Aorta (tissue), 5 donors: ENCODE results near the gene PLEKHA6. TPM values are rescaled to one million over a fixed set of nuclear protein-coding genes. Genes with fewer than 3 reads are reported as not detected.

Experiments used
- ATAC-seq: fragments of 200-7000 bp; cut with Tn5 transposase; one replicate; pipeline ENCODE4 v1.9.1; 2022; ENCODE audit warnings: moderate library complexity; ENCODE audit not compliant: low FRiP score
- DNase-seq, 2 donors: peaks; one replicate each; pipeline ENCODE4 v3.0.0-alpha.2; 2020
- H3K27ac ChIP-seq, 2 donors: one replicate each; pipeline ENCODE4 v1.5.1; 2013; ENCODE audit warnings: low read length in 2 of 2, mild to moderate bottlenecking in 2 of 2, moderate library complexity in 2 of 2, control low read depth in 1 of 2, inconsistent platforms in 1 of 2, low read depth in 1 of 2
- H3K27me3 ChIP-seq, 2 donors: one replicate each; pipeline ENCODE4 v1.6.1; 2013; ENCODE audit warnings: control low read depth in 1 of 2, low read length in 1 of 2, mild to moderate bottlenecking in 1 of 2, moderate library complexity in 1 of 2; ENCODE audit not compliant: insufficient read depth in 2 of 2, control insufficient read depth in 1 of 2
- H3K36me3 ChIP-seq, 2 donors: one replicate each; pipeline ENCODE4 v1.6.1; 2013; ENCODE audit warnings: control low read depth in 1 of 2, low read length in 1 of 2, mild to moderate bottlenecking in 1 of 2; ENCODE audit not compliant: insufficient read depth in 2 of 2, control insufficient read depth in 1 of 2
- H3K4me1 ChIP-seq, 2 donors: one replicate each; pipeline ENCODE4 v1.6.1; 2013; ENCODE audit warnings: low read length in 2 of 2, control low read depth in 1 of 2, mild to moderate bottlenecking in 1 of 2, moderate library complexity in 1 of 2; ENCODE audit not compliant: insufficient read depth in 2 of 2, control insufficient read depth in 1 of 2
- H3K4me3 ChIP-seq, 2 donors: one replicate each; pipeline ENCODE4 v1.5.1; 2013; ENCODE audit warnings: low read length in 2 of 2, control low read depth in 1 of 2, mild to moderate bottlenecking in 1 of 2
- H3K9me3 ChIP-seq: one replicate; pipeline ENCODE4 v1.6.1; 2013; ENCODE audit warnings: mild to moderate bottlenecking, low read length; ENCODE audit not compliant: control insufficient read depth
- WGBS, 2 donors: extraction: QIAGEN DNeasy Blood & Tissue Kit; methylation state at CpG; one replicate each; pipeline ENCODE4 v1.1.7; 2013; 5-methylcytosine and 5-hydroxymethylcytosine counted together
- intact Hi-C, 2 donors: fragments of 100-400 bp; cut with DNase I; formaldehyde crosslinking; loops; one replicate each; pipeline versions ENCODE4 v1.14.2 to v1.15.0; 2022
- polyA plus RNA-seq, 2 donors: library from polyadenylated mRNA; stranded (reverse); fragments of 200-250 nt; gene quantifications; one replicate each; pipeline ENCODE4 v1.2.3, GENCODE V29; 2013
- total RNA-seq, 2 donors: library from RNA; stranded (reverse); fragmentation: NEBNext Ultra II Directional; extraction: Animal tissue kit (Norgen Biotek cat#: 25700); gene quantifications; one replicate each; pipeline ENCODE4 v1.2.1, GENCODE V29; 2021
- donor health status: healthy with polysubstance abuse.
- donor health status: Bipolar disorder and iron deficiency.
- donor health status: DM: no; HTN: no; CAD: no.
- donor health status: DM: no; HTN: no; CAD: no.
- donor health status: DM: yes; HTN: yes; CAD: no.

Gene PLEKHA6
- total and polyA plus RNA-seq, 4 donors = 0.56 to 19.6 (median 5.0) TPM

DNA sequence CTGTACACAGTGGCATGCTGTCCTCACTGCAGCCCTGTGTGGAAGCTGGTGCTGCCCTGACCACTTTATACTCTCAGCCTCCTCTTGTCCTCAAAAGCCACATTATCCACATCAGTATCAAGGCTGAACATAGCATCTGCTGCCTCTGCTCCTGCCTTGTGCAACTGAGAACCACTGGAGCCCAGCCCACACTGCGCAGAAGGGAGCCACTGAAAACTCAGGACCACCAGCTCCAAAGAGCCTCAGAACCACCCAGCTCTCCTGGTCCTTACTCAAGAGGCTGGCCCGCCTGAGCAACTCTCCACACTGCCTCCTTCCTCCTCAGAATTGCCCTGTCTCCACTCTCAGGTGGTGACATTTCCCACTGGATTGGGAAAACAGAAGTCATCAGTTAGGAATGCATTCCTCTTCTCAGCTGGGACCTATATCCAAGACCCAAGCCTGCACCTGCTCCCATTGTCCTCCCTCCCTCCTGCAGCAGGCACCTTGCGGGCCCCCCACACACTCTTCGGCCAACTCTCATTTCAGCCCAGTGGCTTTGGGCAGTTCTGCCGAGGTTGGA is 156.4 kb downstream of the PLEKHA6 start:
- ATAC-seq (no peak), DNase-seq (no peak)
- intact Hi-C loops = no loop called here
- Histone ChIP-seq H3K27ac (no peak overlapping the region), H3K27me3 (no peaks in the 10 kb centered on the region), H3K4me3 (no peak overlapping the region), H3K36me3 (no peaks in the 10 kb centered on the region), H3K4me1 (no peaks in the 10 kb centered on the region), H3K9me3 (no peaks in the 10 kb centered on the region)
- WGBS, 2 donors = 80 to 89% methylated on average over 5 of the region's 5 CpGs

DNA sequence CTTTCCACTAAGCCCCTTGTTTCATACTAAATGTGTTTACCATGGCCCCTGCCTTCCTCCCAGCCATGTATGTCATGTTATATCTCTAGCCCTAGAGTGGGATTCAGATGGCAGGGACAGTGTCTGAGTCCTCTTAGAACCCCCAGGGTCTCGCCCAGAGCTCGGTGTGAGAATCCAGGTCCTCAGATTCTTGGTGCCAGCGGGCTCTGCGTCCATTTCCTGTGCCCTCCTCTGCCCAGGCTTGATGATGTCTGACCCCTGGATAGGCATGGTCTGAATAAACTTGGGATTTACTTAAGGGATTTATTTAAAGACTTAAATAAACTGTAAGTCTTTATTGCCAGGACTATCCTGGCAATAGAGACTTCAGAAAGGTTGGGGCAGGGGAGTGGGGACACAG is 157.2 kb downstream of the PLEKHA6 start:
- H3K9me3 ChIP-seq = no peaks in the 10 kb centered on the region
- no peaks in the 10 kb centered on the region for H3K4me1 ChIP-seq
- H3K4me3 ChIP-seq = no peak overlapping the region
- H3K27ac ChIP-seq = no peak overlapping the region
- WGBS, 2 donors = 79 to 87% methylated on average over 4 of the region's 4 CpGs
- intact Hi-C loops = no loop called here
- no peaks in the 10 kb centered on the region for H3K36me3 ChIP-seq
- ATAC-seq (no peak), DNase-seq (no peak)
- no peaks in the 10 kb centered on the region for H3K27me3 ChIP-seq

DNA sequence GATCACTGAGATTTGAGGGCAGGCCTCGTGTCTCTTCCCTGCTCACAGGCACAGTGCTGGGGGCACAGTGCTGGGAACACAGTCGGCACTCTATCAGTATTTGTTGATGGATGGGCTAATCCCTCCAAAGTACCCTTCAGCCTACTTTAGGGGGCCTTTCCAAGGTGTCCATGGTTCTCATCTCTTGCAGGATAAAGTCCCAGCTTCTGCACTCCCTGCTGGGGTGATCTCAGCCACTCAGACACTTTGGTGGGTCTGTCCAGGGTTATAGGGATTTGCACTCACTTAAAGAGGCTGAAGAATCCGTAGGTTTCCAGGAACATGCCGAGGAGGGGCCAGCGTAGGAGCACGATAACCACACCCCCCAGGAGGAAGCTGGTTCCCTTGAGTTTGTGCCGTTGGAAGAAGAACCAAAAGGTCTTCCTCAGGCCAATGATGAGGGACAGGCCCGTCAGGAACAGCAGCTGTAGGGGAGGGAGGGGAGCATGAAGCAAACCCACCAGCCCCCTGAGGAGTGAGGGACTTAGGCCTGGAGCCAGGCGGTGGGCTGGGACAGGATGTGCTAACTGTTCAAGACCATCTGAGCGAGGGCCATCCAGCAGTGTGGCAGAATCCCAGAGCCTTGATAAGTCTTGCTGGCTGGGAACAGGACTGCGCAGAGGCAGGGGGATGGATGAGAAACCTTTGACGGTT is 158.2 kb downstream of the PLEKHA6 start:
- no peaks in the 10 kb centered on the region for H3K36me3 ChIP-seq
- DNase-seq = peak in 1 of 2 donors; percentile 47
- no peaks in the 10 kb centered on the region for H3K4me1 ChIP-seq
- H3K9me3 ChIP-seq = no peaks in the 10 kb centered on the region
- no peak overlapping the region for H3K27ac ChIP-seq
- ATAC-seq = no peak
- intact Hi-C loops = no loop called here
- H3K4me3 ChIP-seq = no peak overlapping the region
- 89 to 91% methylated on average over 12 of the region's 12 CpGs for WGBS, 2 donors
- H3K27me3 ChIP-seq = no peaks in the 10 kb centered on the region

DNA sequence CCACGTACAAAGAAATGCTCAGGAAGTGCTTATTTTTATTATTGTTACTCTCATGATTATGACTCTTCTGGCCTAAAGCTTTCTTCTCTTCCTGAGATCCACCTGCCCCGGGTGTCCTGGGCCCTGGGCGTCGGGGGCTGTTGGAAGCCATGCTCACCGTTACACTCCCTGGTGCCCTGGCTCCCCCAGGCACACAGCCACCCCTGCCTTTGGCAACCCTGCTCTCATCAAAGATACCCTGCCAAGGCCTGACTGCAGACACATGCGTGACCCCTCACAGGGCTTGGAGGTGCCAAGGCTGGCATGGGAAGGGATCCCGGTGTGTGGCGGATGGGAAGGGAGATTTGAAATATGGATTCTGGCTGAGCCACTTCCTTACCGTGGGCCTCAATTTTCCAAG is 160.2 kb downstream of the PLEKHA6 start:
- DNase-seq (no peak), ATAC-seq (no peak)
- no peaks in the 10 kb centered on the region for H3K36me3 ChIP-seq
- no peaks in the 10 kb centered on the region for H3K27me3 ChIP-seq
- H3K27ac ChIP-seq = no peak overlapping the region
- intact Hi-C loops = no loop called here
- H3K4me1 ChIP-seq = no peaks in the 10 kb centered on the region
- no peak overlapping the region for H3K4me3 ChIP-seq
- WGBS, 2 donors = 69 to 78% methylated on average over 9 of the region's 9 CpGs
- no peaks in the 10 kb centered on the region for H3K9me3 ChIP-seq

DNA sequence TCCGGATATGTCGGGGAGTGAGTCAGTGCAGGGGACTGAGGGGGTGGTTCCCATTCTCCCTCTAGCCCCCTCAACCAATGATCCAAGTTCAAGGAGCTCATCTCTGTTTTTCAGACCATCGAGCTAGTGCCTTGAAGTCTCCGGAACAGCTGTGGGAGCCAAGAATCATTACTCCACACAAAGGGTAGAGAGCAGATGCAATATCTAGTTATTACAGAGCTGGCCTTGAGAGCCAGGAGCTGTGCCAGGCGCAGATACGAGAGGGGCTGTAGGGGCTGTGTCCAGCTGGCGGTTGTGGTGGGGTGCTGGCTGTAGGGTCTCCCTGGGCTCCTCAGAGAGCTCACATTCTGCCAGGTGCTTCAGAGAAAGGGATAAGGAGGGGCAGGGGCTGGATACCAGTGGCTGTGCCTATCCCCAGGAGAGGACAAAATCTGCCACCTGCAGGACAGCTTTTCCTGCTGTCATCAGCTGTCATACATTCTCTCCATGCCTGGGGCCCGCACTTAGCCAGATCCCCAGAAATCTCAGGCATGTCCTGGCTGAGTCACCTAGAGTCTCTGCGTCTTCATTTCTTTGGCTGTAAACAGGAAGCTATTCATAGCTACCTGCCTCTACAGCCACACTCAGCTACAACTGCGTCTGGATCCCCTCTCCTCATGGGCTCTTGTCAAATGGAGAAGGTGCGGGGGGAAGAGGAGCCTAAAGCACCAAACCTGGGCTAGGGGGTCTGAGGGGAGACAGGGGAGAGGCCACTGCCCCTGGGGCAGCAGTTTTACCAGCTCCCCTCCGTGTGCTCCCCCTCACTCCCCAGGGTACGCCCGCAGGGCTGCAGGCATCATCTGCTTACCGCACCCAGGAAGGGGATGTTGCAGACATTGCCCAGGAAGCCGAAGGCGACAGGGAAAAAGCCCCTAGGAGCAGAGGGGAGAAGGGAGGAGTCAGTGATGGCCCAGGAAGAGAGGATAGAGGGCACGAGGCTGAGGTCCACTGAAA is 161.1 kb downstream of the PLEKHA6 start:
- 54 to 59% methylated on average over 18 of the region's 18 CpGs for WGBS, 2 donors
- no peaks in the 10 kb centered on the region for H3K4me1 ChIP-seq
- no peak overlapping the region for H3K27ac ChIP-seq
- no peaks in the 10 kb centered on the region for H3K36me3 ChIP-seq
- intact Hi-C loops = no loop called here
- ATAC-seq (no peak), DNase-seq (no peak)
- H3K27me3 ChIP-seq = no peaks in the 10 kb centered on the region
- no peaks in the 10 kb centered on the region for H3K9me3 ChIP-seq
- no peak overlapping the region for H3K4me3 ChIP-seq

DNA sequence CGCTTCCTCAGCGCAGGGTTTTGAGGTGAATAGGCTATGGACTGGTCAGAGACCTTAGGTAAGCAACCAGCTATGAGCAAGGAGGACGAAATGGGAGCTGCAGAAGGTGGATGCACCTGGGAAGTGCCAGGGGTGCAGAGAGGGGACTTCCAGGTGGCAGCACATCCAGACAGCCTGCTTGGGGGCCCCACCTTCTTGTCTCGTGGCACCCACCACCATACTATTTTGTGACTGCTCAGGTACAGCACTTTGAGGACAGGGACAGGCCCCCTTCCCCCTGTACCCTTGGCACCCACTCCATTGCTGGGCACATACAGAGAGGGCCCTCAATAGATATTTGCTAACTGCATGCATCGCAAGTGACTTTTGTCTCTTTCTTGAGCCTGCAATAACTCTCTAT is 162.7 kb downstream of the PLEKHA6 start:
- no peak for ATAC-seq
- no peak overlapping the region for H3K27ac ChIP-seq
- 84 to 89% methylated on average over 5 of the region's 5 CpGs for WGBS, 2 donors

DNA sequence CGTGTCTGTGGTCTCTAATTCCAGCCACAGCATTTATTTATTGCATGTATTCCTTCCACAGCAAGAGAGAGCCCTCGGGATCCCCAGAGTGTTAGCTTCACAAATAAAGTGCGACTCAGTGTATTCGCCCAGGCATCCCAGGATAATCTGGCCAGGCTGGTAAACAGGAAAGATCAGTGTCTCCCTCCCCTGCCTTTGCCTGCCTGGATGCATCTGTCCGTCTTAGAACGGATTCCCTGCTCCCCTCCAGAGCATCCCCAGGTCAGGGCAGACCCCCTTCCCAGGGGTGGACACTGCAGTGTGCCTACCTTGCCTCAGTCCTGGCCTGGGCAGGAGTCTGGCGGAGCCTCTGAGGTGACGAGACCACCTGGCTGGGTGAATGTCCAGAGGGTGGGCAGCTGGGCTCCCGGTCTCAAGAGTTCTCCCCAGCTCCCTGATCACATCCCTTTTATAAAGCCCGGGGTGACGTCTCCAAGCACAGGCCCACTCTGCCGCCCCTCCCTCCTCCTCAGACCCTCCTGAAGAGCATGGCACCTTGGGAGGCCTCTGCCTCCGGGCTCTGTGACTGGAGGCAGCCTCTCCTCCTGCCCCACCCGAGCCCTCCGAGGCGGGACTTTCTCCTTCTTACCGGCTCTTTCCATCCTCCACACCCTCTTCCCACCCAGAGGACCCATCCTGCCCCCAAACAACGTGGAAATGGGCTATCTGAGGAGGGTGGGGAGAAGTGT is 163.5 kb downstream of the PLEKHA6 start, which contains the start of gene KISS1:
Gene KISS1 (minus strand): TSS at position 424 of the 728 bp plus-strand sequence. CDS start 3,615 bp downstream, outside the sequence.
- 46 to 51% methylated on average over 18 of the region's 18 CpGs for WGBS, 2 donors
- no peak for DNase-seq
- Histone ChIP-seq H3K9me3 (no peaks in the 10 kb centered on the region), H3K27me3 (no peaks in the 10 kb centered on the region), H3K36me3 (no peaks in the 10 kb centered on the region), H3K4me1 (no peaks in the 10 kb centered on the region), H3K4me3 (no peak within 1 kb of the TSS), H3K27ac (no peak within 1 kb of the TSS)
- ATAC-seq = no peak
- intact Hi-C loops = no loop called here

More for the DNA sequence above, 162.7 kb downstream of the PLEKHA6 start:
- no peaks in the 10 kb centered on the region for H3K36me3 ChIP-seq
- no peaks in the 10 kb centered on the region for H3K4me1 ChIP-seq
- DNase-seq = no peak
- intact Hi-C loops = no loop called here
- no peaks in the 10 kb centered on the region for H3K9me3 ChIP-seq
- H3K4me3 ChIP-seq = no peak overlapping the region
- H3K27me3 ChIP-seq = no peaks in the 10 kb centered on the region

DNA sequence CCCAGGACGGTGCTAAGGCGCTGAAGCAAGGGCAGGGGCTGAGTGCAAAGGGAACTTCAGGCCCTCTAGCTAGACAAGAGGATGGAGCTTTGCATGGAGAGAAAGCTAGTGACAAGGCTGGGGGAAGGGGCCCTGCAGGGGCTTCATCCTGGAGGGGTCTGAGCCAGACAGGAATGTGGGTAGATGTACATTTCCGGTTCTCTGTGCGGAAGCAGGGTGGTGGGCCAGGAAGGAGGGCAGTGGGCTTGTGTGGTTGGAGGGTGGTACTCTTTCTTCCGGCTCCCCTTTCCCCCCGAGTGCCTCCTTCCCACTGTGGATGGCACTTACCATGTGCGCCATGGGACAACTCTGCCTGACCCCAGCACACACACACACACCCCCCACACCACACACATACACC is 165.0 kb downstream of the PLEKHA6 start:
- Histone ChIP-seq H3K27me3 (no peaks in the 10 kb centered on the region), H3K27ac (no peak overlapping the region), H3K9me3 (no peaks in the 10 kb centered on the region), H3K36me3 (no peaks in the 10 kb centered on the region), H3K4me3 (no peak overlapping the region), H3K4me1 (no peaks in the 10 kb centered on the region)
- intact Hi-C loops = no loop called here
- WGBS, 2 donors = 75 to 77% methylated on average over 6 to 7 of the region's 7 CpGs
- DNase-seq (no peak), ATAC-seq (no peak)
